ENCODE measurements around the gene WWP2.

The WWP2 gene

GRCh38 chr16:69872888-69873287, 110.8 kb downstream of the WWP2 start:
- no peaks in the 10 kb centered on the region for H3K27me3 ChIP-seq (ENCODE audit: insufficient read depth, low read length, poor library complexity, severe bottlenecking)
- no peak overlapping the region for H2AFZ ChIP-seq (ENCODE audit: low read length)
- no peak overlapping the region for H3K9ac ChIP-seq (ENCODE audit: low read depth, low read length, poor library complexity, severe bottlenecking)
- H3K9me2 ChIP-seq (replicated peaks; ENCODE audit: low read depth, low read length): no peaks in the 10 kb centered on the region
- no peak overlapping the region for H3K4me2 ChIP-seq (ENCODE audit: low read depth, low read length, poor library complexity, severe bottlenecking)
- H3K4me3 ChIP-seq (ENCODE audit: low read length, poor library complexity, severe bottlenecking): no peak overlapping the region
- H3K4me1 ChIP-seq (ENCODE audit: insufficient read depth, low read length, poor library complexity, severe bottlenecking): no peaks in the 10 kb centered on the region
- H3K9me3 ChIP-seq (ENCODE audit: insufficient read depth, low read depth, low read length): peaks cover 4% of the 10 kb centered on the region; the same call in 1 of the 2 replicates
- TF ChIP-seq CTCF (conservative IDR thresholded peaks at IDR 0.05; ENCODE audit: low read length) (no peak), EZH2phosphoT487 (IDR thresholded peaks at IDR 0.05; ENCODE audit: borderline replicate concordance) (no peak)
- no peaks in the 10 kb centered on the region for H3K79me2 ChIP-seq (ENCODE audit: insufficient read depth, low read length)
- H3K36me3 ChIP-seq (ENCODE audit: insufficient read depth, low read length): peaks cover 43% of the 10 kb centered on the region; the same call in 1 of the 2 replicates
- no peaks in the 10 kb centered on the region for H4K20me1 ChIP-seq (ENCODE audit: insufficient read depth, low read length, poor library complexity, severe bottlenecking)
- no peaks in the 10 kb centered on the region for H3F3A ChIP-seq (ENCODE audit: low read depth)

- Histone ChIP-seq H4K20me1 (ENCODE audit: insufficient read depth, low read length, poor library complexity, severe bottlenecking) (no peaks in the 10 kb centered on the region), H3K79me2 (ENCODE audit: insufficient read depth, low read length) (no peaks in the 10 kb centered on the region), H3K9me3 (ENCODE audit: insufficient read depth, low read depth, low read length) (peaks cover 4% of the 10 kb centered on the region; the same call in 1 of the 2 replicates), H3F3A (ENCODE audit: low read depth) (no peaks in the 10 kb centered on the region), H3K4me3 (ENCODE audit: low read length, poor library complexity, severe bottlenecking) (no peak overlapping the region), H3K9ac (ENCODE audit: low read depth, low read length, poor library complexity, severe bottlenecking) (no peak overlapping the region), H3K9me2 (replicated peaks; ENCODE audit: low read depth, low read length) (no peaks in the 10 kb centered on the region), H3K36me3 (ENCODE audit: insufficient read depth, low read length) (peaks cover 43% of the 10 kb centered on the region; the same call in 1 of the 2 replicates), H3K27me3 (ENCODE audit: insufficient read depth, low read length, poor library complexity, severe bottlenecking) (no peaks in the 10 kb centered on the region), H3K4me1 (ENCODE audit: insufficient read depth, low read length, poor library complexity, severe bottlenecking) (no peaks in the 10 kb centered on the region), H3K4me2 (ENCODE audit: low read depth, low read length, poor library complexity, severe bottlenecking) (no peak overlapping the region), H2AFZ (ENCODE audit: low read length) (no peak overlapping the region)
- no peak for TF ChIP-seq CTCF (conservative IDR thresholded peaks at IDR 0.05; ENCODE audit: low read length)
- TF ChIP-seq EZH2phosphoT487 (IDR thresholded peaks at IDR 0.05; ENCODE audit: borderline replicate concordance): no peak
These were observed 111.7 kb downstream of the WWP2 start for GRCh38 chr16:69873783-69874182.

- Histone ChIP-seq H3F3A (ENCODE audit: low read depth) (no peaks in the 10 kb centered on the region), H3K4me2 (ENCODE audit: low read depth, low read length, poor library complexity, severe bottlenecking) (no peak overlapping the region), H3K9me2 (replicated peaks; ENCODE audit: low read depth, low read length) (no peaks in the 10 kb centered on the region), H3K4me1 (ENCODE audit: insufficient read depth, low read length, poor library complexity, severe bottlenecking) (no peaks in the 10 kb centered on the region), H3K9ac (ENCODE audit: low read depth, low read length, poor library complexity, severe bottlenecking) (no peak overlapping the region), H3K9me3 (ENCODE audit: insufficient read depth, low read depth, low read length) (peaks cover 5% of the 10 kb centered on the region; the same call in 1 of the 2 replicates), H3K4me3 (ENCODE audit: low read length, poor library complexity, severe bottlenecking) (no peak overlapping the region), H3K36me3 (ENCODE audit: insufficient read depth, low read length) (peaks cover 45% of the 10 kb centered on the region; the same call in 1 of the 2 replicates), H3K27me3 (ENCODE audit: insufficient read depth, low read length, poor library complexity, severe bottlenecking) (no peaks in the 10 kb centered on the region), H3K79me2 (ENCODE audit: insufficient read depth, low read length) (no peaks in the 10 kb centered on the region), H2AFZ (ENCODE audit: low read length) (no peak overlapping the region), H4K20me1 (ENCODE audit: insufficient read depth, low read length, poor library complexity, severe bottlenecking) (no peaks in the 10 kb centered on the region)
- TF ChIP-seq EZH2phosphoT487 (IDR thresholded peaks at IDR 0.05; ENCODE audit: borderline replicate concordance) (no peak), CTCF (conservative IDR thresholded peaks at IDR 0.05; ENCODE audit: low read length) (no peak)
These were observed 112.1 kb downstream of the WWP2 start for GRCh38 chr16:69874271-69874670.
